Loucy (cell line): ENCODE data around the gene RAP1GAP2.

Experiments used
- H2AFZ ChIP-seq: fragments of 200-600 bp; sonication (generic); 2 replicates; pipeline ENCODE4 v1.6.0; 2016; ENCODE audit warnings: antibody characterized with exemption, mild to moderate bottlenecking, low read length, moderate library complexity
- H3F3A ChIP-seq: fragments of 200-600 bp; 2 replicates; pipeline ENCODE4 v1.6.0; 2016; ENCODE audit warnings: antibody characterized with exemption, low read depth, mild to moderate bottlenecking
- H3K27me3 ChIP-seq: fragments of 200-600 bp; sonication (generic); 2 replicates; pipeline ENCODE4 v1.6.1; 2014; ENCODE audit warnings: low read length, mild to moderate bottlenecking; ENCODE audit not compliant: insufficient read depth, poor library complexity, severe bottlenecking
- H3K36me3 ChIP-seq: fragments of 200-600 bp; sonication (generic); 2 replicates; pipeline ENCODE4 v1.6.1; 2016; ENCODE audit warnings: low read length; ENCODE audit not compliant: insufficient read depth
- H3K4me1 ChIP-seq: fragments of 200-600 bp; sonication (generic); 2 replicates; pipeline ENCODE4 v1.5.1; 2014; ENCODE audit warnings: low read length, mild to moderate bottlenecking; ENCODE audit not compliant: insufficient read depth, poor library complexity, severe bottlenecking
- H3K4me2 ChIP-seq: fragments of 200-600 bp; sonication (generic); 2 replicates; pipeline ENCODE4 v1.6.0; 2014; ENCODE audit warnings: antibody characterized with exemption, low read length, low read depth, mild to moderate bottlenecking; ENCODE audit not compliant: poor library complexity, severe bottlenecking
- H3K4me3 ChIP-seq: fragments of 200-600 bp; sonication (generic); 2 replicates; pipeline ENCODE4 v1.5.1; 2014; ENCODE audit warnings: low read length, mild to moderate bottlenecking, mixed read lengths; ENCODE audit not compliant: poor library complexity, severe bottlenecking
- H3K79me2 ChIP-seq: fragments of 200-600 bp; sonication (generic); 2 replicates; pipeline ENCODE4 v1.6.1; 2014; ENCODE audit warnings: low read length; ENCODE audit not compliant: insufficient read depth
- H3K9ac ChIP-seq: fragments of 200-600 bp; sonication (generic); 2 replicates; pipeline ENCODE4 v1.6.0; 2014; ENCODE audit warnings: mild to moderate bottlenecking, low read depth, low read length, moderate library complexity; ENCODE audit not compliant: poor library complexity, severe bottlenecking
- H3K9me2 ChIP-seq: fragments of 200-600 bp; sonication (generic); replicated peaks from 2 replicates; pipeline ENCODE4 v1.6.1; 2016; ENCODE audit warnings: low read depth, low read length, mixed read lengths
- H3K9me3 ChIP-seq: fragments of 200-600 bp; sonication (generic); 2 replicates; pipeline ENCODE4 v1.6.1; 2014; ENCODE audit warnings: mild to moderate bottlenecking, antibody characterized with exemption, low read length, low read depth; ENCODE audit not compliant: insufficient read depth
- H4K20me1 ChIP-seq: fragments of 200-600 bp; sonication (generic); 2 replicates; pipeline ENCODE4 v1.6.0; 2014; ENCODE audit warnings: antibody characterized with exemption, low read length, mild to moderate bottlenecking; ENCODE audit not compliant: insufficient read depth, poor library complexity, severe bottlenecking
- EZH2phosphoT487 ChIP-seq: fragments of 200-600 bp; IDR thresholded peaks from 2 replicates; pipeline ENCODE4 v1.6.1; 2018; ENCODE audit warnings: antibody characterized with exemption, mild to moderate bottlenecking, moderate library complexity, borderline replicate concordance
- TF ChIP-seq, protein P1 (sequence below): fragments of 200-600 bp; sonication (generic); conservative IDR thresholded peaks from 2 replicates; pipeline ENCODE4 v1.5.1; 2014; ENCODE audit warnings: mild to moderate bottlenecking, antibody characterized with exemption, low read length

Gene RAP1GAP2

DNA sequence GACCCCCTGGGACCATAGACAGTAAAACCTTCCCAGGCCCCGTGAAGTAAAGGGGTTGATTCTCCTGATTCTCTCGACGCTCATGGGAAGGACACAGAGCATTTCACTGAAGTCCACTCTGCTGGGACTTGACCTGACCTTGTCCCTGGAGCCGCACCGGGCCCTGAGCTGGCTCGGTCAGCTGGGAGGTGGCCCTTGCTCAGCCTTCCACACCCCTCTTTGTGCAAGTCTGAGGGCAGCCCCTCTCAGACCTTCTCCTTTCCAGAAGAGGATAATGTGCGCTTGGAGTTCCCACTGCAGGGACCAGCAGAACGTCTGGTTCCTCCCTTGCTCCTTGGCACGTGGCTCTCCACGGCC, 115.5 kb downstream of the RAP1GAP2 start:
- H4K20me1 ChIP-seq = peaks cover 68% of the 10 kb centered on the region
- H3K9me2 ChIP-seq = no peaks in the 10 kb centered on the region
- peaks cover 9% of the 10 kb centered on the region for H3K4me1 ChIP-seq
- H3K79me2 ChIP-seq = peaks cover 95% of the 10 kb centered on the region
- no peak overlapping the region for H3K9ac ChIP-seq
- TF ChIP-seq EZH2phosphoT487 = no peak
- TF ChIP-seq, protein P1, sequence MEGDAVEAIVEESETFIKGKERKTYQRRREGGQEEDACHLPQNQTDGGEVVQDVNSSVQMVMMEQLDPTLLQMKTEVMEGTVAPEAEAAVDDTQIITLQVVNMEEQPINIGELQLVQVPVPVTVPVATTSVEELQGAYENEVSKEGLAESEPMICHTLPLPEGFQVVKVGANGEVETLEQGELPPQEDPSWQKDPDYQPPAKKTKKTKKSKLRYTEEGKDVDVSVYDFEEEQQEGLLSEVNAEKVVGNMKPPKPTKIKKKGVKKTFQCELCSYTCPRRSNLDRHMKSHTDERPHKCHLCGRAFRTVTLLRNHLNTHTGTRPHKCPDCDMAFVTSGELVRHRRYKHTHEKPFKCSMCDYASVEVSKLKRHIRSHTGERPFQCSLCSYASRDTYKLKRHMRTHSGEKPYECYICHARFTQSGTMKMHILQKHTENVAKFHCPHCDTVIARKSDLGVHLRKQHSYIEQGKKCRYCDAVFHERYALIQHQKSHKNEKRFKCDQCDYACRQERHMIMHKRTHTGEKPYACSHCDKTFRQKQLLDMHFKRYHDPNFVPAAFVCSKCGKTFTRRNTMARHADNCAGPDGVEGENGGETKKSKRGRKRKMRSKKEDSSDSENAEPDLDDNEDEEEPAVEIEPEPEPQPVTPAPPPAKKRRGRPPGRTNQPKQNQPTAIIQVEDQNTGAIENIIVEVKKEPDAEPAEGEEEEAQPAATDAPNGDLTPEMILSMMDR = no peak
- H3F3A ChIP-seq = no peaks in the 10 kb centered on the region
- no peak overlapping the region for H3K4me3 ChIP-seq
- no peak overlapping the region for H3K4me2 ChIP-seq
- no peak overlapping the region for H2AFZ ChIP-seq
- H3K27me3 ChIP-seq = no peaks in the 10 kb centered on the region
- H3K36me3 ChIP-seq = peaks cover 77% of the 10 kb centered on the region
- H3K9me3 ChIP-seq = no peaks in the 10 kb centered on the region

DNA sequence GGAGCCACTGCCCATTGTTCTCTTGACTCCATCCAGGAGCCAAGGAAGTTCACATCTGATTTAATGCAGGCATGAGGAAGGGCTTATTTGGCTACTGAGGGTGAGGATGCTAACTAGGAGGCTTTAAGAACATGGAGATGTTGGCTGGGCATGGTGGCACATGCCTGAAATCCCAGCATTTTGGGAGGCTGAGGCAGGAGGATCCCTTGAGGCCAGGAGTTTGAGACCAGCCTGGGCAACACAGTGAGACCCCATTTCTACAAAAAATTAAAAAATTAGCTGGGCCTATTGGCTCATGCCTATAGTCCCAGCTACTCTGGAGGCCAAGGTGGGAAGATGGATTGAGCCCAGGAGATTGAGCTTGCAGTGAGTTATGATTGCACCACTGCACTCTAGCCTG, 116.5 kb downstream of the RAP1GAP2 start:
- H4K20me1 ChIP-seq = peaks cover 65% of the 10 kb centered on the region
- H3K9me3 ChIP-seq = no peaks in the 10 kb centered on the region
- H3K79me2 ChIP-seq = peaks cover 93% of the 10 kb centered on the region
- peaks cover 9% of the 10 kb centered on the region for H3K4me1 ChIP-seq
- peaks cover 72% of the 10 kb centered on the region; the same call in 1 of the 2 replicates for H3K36me3 ChIP-seq
- H3F3A ChIP-seq = no peaks in the 10 kb centered on the region
- H2AFZ ChIP-seq = no peak overlapping the region
- no peak overlapping the region for H3K4me2 ChIP-seq
- no peak for TF ChIP-seq EZH2phosphoT487
- TF ChIP-seq, protein P1 = no peak
- H3K9ac ChIP-seq = no peak overlapping the region
- H3K9me2 ChIP-seq = no peaks in the 10 kb centered on the region
- H3K4me3 ChIP-seq = no peak overlapping the region
- H3K27me3 ChIP-seq = no peaks in the 10 kb centered on the region

- H3K4me1 ChIP-seq = no peaks in the 10 kb centered on the region
- no peaks in the 10 kb centered on the region for H3K9me3 ChIP-seq
- H3K9ac ChIP-seq = no peak overlapping the region
- no peaks in the 10 kb centered on the region for H3K27me3 ChIP-seq
- no peak overlapping the region for H3K4me2 ChIP-seq
- TF ChIP-seq EZH2phosphoT487 = no peak
- TF ChIP-seq, protein P1 = no peak
- peaks cover 62% of the 10 kb centered on the region; the same call in 1 of the 2 replicates for H3K36me3 ChIP-seq
- no peak overlapping the region for H2AFZ ChIP-seq
- H3K4me3 ChIP-seq = no peak overlapping the region
- H3K79me2 ChIP-seq = peaks cover 93% of the 10 kb centered on the region
- H4K20me1 ChIP-seq = peaks cover 69% of the 10 kb centered on the region
- H3F3A ChIP-seq = no peaks in the 10 kb centered on the region
- no peaks in the 10 kb centered on the region for H3K9me2 ChIP-seq
Measured at GRCh38 chr17:2916461-2916860, 120.2 kb downstream of the RAP1GAP2 start.
